Aorta (tissue), 5 donors: ENCODE results near the gene CYP2C9. TPM values are rescaled to one million over a fixed set of nuclear protein-coding genes. Genes with fewer than 3 reads are reported as not detected.
"Not testable (repeated sequence)": the region's sequence is repeated elsewhere in the genome, so short reads cannot be mapped to it uniquely, and the experiment has no call there.

ENCODE experiments used
- ATAC-seq: fragments of 200-7000 bp; cut with Tn5 transposase; one replicate; pipeline ENCODE4 v1.9.1; 2022; ENCODE audit warnings: moderate library complexity; ENCODE audit not compliant: low FRiP score
- DNase-seq, 2 donors: peaks; one replicate each; pipeline ENCODE4 v3.0.0-alpha.2; 2020
- H3K27ac ChIP-seq, 2 donors: one replicate each; pipeline ENCODE4 v1.5.1; 2013; ENCODE audit warnings: low read length in 2 of 2, mild to moderate bottlenecking in 2 of 2, moderate library complexity in 2 of 2, control low read depth in 1 of 2, inconsistent platforms in 1 of 2, low read depth in 1 of 2
- H3K27me3 ChIP-seq, 2 donors: one replicate each; pipeline ENCODE4 v1.6.1; 2013; ENCODE audit warnings: control low read depth in 1 of 2, low read length in 1 of 2, mild to moderate bottlenecking in 1 of 2, moderate library complexity in 1 of 2; ENCODE audit not compliant: insufficient read depth in 2 of 2, control insufficient read depth in 1 of 2
- H3K36me3 ChIP-seq, 2 donors: one replicate each; pipeline ENCODE4 v1.6.1; 2013; ENCODE audit warnings: control low read depth in 1 of 2, low read length in 1 of 2, mild to moderate bottlenecking in 1 of 2; ENCODE audit not compliant: insufficient read depth in 2 of 2, control insufficient read depth in 1 of 2
- H3K4me1 ChIP-seq, 2 donors: one replicate each; pipeline ENCODE4 v1.6.1; 2013; ENCODE audit warnings: low read length in 2 of 2, control low read depth in 1 of 2, mild to moderate bottlenecking in 1 of 2, moderate library complexity in 1 of 2; ENCODE audit not compliant: insufficient read depth in 2 of 2, control insufficient read depth in 1 of 2
- H3K4me3 ChIP-seq, 2 donors: one replicate each; pipeline ENCODE4 v1.5.1; 2013; ENCODE audit warnings: low read length in 2 of 2, control low read depth in 1 of 2, mild to moderate bottlenecking in 1 of 2
- H3K9me3 ChIP-seq: one replicate; pipeline ENCODE4 v1.6.1; 2013; ENCODE audit warnings: mild to moderate bottlenecking, low read length; ENCODE audit not compliant: control insufficient read depth
- WGBS, 2 donors: extraction: QIAGEN DNeasy Blood & Tissue Kit; methylation state at CpG; one replicate each; pipeline ENCODE4 v1.1.7; 2013; 5-methylcytosine and 5-hydroxymethylcytosine counted together
- intact Hi-C, 2 donors: fragments of 100-400 bp; cut with DNase I; formaldehyde crosslinking; loops; one replicate each; pipeline versions ENCODE4 v1.14.2 to v1.15.0; 2022
- long read RNA-seq, 2 donors: library from polyadenylated mRNA; unstranded; transcript quantifications; one replicate each; pipeline ENCODE4 v2.0.0, GENCODE V29; 2020 to 2021
- polyA plus RNA-seq, 2 donors: library from polyadenylated mRNA; stranded (reverse); fragments of 200-250 nt; gene quantifications; one replicate each; pipeline ENCODE4 v1.2.3, GENCODE V29; 2013
- total RNA-seq, 2 donors: library from RNA; stranded (reverse); fragmentation: NEBNext Ultra II Directional; extraction: Animal tissue kit (Norgen Biotek cat#: 25700); gene quantifications; one replicate each; pipeline ENCODE4 v1.2.1, GENCODE V29; 2021
- donor health status: healthy with polysubstance abuse.
- donor health status: Bipolar disorder and iron deficiency.
- donor health status: DM: no; HTN: no; CAD: no.
- donor health status: DM: no; HTN: no; CAD: no.
- donor health status: DM: yes; HTN: yes; CAD: no.

CYP2C9 gene
- total RNA-seq (not detected), polyA plus RNA-seq (10 to 100 TPM in 1 of 2 donors, not detected in 1; 10.1 TPM)
- long read RNA-seq, donor 1: 0 reads
- long read RNA-seq, donor 2, partial matches to known transcripts: 0 of 1 reads
- long read RNA-seq, donor 2, other reads (novel, unspliced or antisense): 1 of 1 reads

DNA sequence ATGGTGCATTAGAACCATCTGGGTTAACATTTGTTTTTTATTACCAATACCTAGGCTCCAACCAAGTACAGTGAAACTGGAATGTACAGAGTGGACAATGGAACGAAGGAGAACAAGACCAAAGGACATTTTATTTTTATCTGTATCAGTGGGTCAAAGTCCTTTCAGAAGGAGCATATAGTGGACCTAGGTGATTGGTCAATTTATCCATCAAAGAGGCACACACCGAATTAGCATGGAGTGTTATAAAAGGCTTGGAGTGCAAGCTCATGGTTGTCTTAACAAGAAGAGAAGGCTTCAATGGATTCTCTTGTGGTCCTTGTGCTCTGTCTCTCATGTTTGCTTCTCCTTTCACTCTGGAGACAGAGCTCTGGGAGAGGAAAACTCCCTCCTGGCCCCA lies at the start of gene CYP2C9:
TSS of gene CYP2C9 (plus strand) at position 276 of the 400 bp plus-strand sequence. CDS start at position 301, 25 bp downstream.
- H3K4me1 ChIP-seq: no peaks in the 10 kb centered on the region
- ATAC-seq (no peak), DNase-seq (no peak)
- no peak within 1 kb of the TSS for H3K4me3 ChIP-seq
- WGBS, 2 donors: 66 to 72% methylated on average over 2 of the region's 2 CpGs
- H3K27ac ChIP-seq: no peak within 1 kb of the TSS
- no peaks in the 10 kb centered on the region for H3K9me3 ChIP-seq
- H3K36me3 ChIP-seq: no peaks in the 10 kb centered on the region
- H3K27me3 ChIP-seq: no peaks in the 10 kb centered on the region
- intact Hi-C loops: no loop called here

DNA sequence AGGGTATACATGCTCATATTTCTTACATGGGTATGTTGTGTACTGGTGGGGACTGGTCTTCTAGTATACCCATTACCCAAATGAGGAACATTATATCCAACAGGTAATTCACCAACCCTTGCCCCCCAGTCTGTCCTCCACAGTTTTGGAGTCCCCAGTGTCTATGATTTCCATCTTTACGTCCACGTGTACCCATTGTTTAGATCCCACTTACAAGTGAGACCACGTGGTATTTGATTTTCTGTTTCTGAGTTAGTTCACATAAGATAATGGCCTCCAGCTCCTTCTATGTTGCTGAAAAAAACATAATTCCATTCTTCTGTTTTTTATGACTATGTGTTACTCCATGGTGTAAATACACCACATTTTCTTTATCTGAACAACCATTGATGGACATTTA lies 49.3 kb upstream of the CYP2C9 start:
- Histone ChIP-seq H3K4me1 (no peaks in the 10 kb centered on the region), H3K9me3 (peaks cover 2% of the 10 kb centered on the region), H3K36me3 (no peaks in the 10 kb centered on the region), H3K27ac (no peak overlapping the region), H3K27me3 (no peaks in the 10 kb centered on the region), H3K4me3 (no peak overlapping the region)
- DNase-seq (no peak), ATAC-seq (no peak)
- intact Hi-C loops: no loop called here
- 69 to 81% methylated on average over 3 of the region's 3 CpGs for WGBS, 2 donors

DNA sequence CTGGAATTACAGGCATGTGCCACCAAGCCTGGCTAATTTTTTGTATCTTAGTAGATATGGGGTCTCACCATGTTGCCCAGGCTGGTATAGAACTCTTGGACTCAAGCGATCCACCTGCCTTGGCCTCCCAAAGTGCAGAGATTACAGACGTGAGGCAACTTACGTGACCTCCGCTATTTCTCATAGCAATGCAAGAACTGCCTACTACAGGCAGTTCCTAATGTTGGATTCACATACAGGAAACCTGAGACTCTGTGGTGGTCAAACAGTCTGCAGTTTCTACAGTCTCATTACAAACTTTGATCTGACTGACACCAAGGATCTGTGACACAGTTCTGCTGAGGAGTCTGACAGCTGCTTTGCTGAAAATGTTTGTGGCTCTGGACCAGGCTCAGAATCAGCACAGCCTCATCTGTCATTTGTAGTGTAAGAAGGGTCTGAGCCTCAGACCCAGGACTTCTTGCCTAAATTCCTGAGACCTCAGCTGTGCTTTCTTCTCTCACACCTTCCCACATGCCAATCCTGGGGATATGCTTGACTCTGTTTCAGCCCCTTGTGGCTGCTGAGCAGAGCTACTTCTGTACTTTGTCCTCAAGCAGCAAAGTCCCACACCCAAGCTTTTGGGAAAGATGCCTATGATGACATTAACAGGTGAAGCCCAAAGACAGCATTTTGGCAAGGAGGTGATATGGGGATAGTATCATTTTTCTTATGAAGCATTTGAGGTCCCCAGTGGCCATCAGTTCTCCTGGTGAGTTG lies 48.0 kb upstream of the CYP2C9 start:
- WGBS, 2 donors: 81 to 91% methylated on average over 4 of the region's 4 CpGs
- Histone ChIP-seq H3K4me3 (no peak overlapping the region), H3K4me1 (no peaks in the 10 kb centered on the region), H3K36me3 (no peaks in the 10 kb centered on the region), H3K27me3 (no peaks in the 10 kb centered on the region), H3K27ac (no peak overlapping the region), H3K9me3 (peaks cover 2% of the 10 kb centered on the region)
- intact Hi-C loops: no loop called here
- ATAC-seq: no peak
- no peak for DNase-seq

DNA sequence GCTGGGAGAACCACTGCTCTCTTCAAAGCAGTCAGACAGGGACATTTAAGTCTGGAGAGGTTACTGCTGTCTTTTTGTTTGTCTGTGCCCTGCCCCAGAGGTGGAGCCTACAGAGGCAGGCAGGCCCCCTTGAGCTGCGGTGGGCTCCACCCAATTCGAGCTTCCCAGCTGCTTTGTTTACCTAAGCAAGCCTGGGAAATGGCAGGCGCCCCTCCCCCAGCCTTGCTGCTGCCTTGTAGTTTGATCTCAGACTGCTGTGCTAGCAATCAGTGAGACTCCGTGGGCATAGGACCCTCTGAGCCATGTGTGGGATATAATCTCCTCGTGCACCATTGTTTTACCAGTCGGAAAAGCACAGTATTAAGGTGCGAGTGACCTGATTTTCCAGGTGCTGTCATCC lies 40.0 kb upstream of the CYP2C9 start:
- ATAC-seq, H3K27ac ChIP-seq, H3K27me3 ChIP-seq, H3K4me1 ChIP-seq, H3K4me3 ChIP-seq, H3K36me3 ChIP-seq, intact Hi-C loops, DNase-seq, H3K9me3 ChIP-seq: not testable (repeated sequence)
- 70 to 72% methylated on average over 7 of the region's 7 CpGs for WGBS, 2 donors

DNA sequence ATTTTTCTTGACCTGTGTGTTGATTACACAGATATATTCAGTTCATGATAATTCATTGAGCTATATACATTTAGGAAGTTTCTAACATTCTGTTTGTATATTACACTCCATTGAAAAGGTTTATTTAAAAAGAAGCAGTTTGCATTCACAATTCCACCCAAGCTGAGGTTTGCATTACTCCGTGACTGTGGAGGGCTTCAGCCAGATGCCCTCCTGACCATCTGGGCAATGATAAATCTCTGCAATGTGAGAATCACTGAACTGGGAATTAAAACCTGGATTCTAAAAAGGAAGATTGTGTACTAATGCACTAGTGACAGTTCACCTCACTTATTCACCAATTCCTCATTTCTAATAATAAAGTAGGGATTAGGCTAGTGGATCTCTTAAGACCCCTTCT lies 36.4 kb upstream of the CYP2C9 start:
- intact Hi-C loops: no loop called here

DNA sequence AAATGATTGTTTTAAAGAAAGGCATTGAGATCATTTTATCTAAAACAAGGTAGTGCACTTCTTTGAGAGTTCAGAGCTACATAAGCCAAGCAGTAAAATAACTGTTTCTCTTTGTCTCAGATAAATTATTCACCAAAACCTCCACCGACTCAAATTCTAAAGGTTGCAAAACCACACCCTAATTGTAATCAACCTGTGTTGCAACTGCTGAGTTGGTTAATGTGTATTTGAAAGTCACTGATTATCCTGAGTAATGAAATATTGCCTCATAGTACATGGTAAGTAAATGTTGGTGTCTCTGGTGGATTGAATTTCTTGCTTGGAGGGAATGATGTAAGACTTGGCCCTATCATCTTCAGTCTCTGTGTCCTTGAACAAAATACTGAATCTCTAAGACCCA lies 35.9 kb upstream of the CYP2C9 start:
- Histone ChIP-seq H3K36me3 (no peaks in the 10 kb centered on the region), H3K4me3 (no peak overlapping the region), H3K27me3 (no peaks in the 10 kb centered on the region), H3K27ac (no peak overlapping the region), H3K9me3 (peaks cover 1% of the 10 kb centered on the region), H3K4me1 (no peaks in the 10 kb centered on the region)
- intact Hi-C loops: no loop called here
- no peak for ATAC-seq
- no peak for DNase-seq
- 0 to 2% methylated on average over 1 of the region's 1 CpG for WGBS, 2 donors

More for the DNA sequence above, 36.4 kb upstream of the CYP2C9 start:
- Histone ChIP-seq H3K27me3 (no peaks in the 10 kb centered on the region), H3K4me1 (no peaks in the 10 kb centered on the region), H3K36me3 (no peaks in the 10 kb centered on the region), H3K4me3 (no peak overlapping the region), H3K27ac (no peak overlapping the region), H3K9me3 (peaks cover 1% of the 10 kb centered on the region)
- 59 to 78% methylated on average over 1 of the region's 1 CpG for WGBS, 2 donors
- DNase-seq: no peak
- no peak for ATAC-seq

DNA sequence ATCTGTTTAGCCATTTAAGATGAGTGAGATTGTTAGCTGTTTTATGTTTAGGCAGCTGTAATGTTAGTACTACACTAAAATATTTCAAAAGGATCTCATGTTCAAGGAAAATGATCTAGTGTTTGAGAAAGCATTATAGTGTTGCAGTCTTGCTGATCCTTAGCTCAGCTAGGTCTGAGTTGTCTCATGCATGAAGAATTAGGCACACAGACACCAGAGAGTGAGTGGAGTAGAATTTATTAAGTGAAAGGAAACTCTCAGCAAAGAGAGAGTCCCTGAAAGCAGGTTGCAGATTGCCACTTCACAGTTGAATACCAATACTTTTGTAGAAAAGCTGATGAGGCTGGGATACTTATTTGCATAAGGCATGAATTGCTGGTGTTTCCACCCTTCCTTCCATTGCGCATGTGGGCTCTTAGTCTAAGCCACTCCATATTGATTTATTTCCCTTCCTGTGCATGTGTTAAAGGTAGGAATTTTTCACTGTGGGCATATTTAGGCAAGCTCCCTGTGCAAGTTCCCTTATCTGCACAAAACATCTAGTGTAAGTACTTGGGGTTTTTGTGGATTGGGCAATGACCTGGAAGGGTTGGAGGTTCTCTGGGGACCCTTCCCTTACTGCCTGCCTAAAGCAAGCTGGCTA lies 33.8 kb upstream of the CYP2C9 start:
- H3K27ac ChIP-seq, H3K4me1 ChIP-seq, H3K36me3 ChIP-seq, H3K9me3 ChIP-seq, H3K27me3 ChIP-seq, H3K4me3 ChIP-seq, intact Hi-C loops, DNase-seq, ATAC-seq: not testable (repeated sequence)
- 38 to 42% methylated on average over 1 of the region's 1 CpG for WGBS, 2 donors

DNA sequence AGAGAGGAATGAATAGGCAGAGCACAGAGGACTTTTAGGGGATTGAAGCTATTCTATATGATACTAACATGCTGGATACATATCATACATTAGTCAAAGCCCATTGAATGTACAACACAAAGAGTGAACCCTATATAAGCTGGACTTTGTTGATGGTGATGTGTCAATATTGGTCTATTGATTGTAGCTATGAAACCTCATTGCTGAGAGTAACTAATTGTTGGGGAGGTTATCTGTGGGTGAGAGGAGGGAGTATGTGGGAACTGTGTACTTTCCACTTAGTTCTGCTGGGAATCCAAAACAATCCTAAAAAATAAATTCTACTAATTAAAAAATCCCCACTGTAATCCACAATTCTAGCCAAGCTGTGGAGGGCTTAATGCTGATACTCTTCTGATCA lies 22.0 kb upstream of the CYP2C9 start:
- no peak overlapping the region for H3K27ac ChIP-seq
- H3K9me3 ChIP-seq: peaks cover 1% of the 10 kb centered on the region
- no peak overlapping the region for H3K4me3 ChIP-seq
- intact Hi-C loops: no loop called here
- no peaks in the 10 kb centered on the region for H3K27me3 ChIP-seq
- H3K36me3 ChIP-seq: no peaks in the 10 kb centered on the region
- ATAC-seq: no peak
- no peaks in the 10 kb centered on the region for H3K4me1 ChIP-seq
- no peak for DNase-seq

DNA sequence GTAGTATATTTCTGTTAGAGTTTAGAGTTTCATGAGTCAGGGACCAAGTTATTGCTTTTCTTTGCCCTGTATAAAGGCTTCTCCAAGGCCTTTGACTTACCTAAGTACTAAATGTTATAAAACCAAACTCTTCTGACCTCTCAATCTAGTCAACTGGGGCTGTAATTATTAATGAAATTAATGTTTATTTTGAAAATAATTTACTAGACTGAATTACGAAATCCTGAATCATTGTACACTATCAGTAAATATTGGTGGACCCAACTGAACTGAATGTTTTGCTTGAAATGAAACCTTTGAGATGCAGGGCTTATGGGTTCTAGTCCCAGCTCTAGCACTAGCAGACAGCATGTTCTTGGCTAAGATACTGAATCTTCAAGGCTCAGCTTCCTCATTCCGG lies 1.7 kb upstream of the CYP2C9 start:
- H3K27me3 ChIP-seq: no peaks in the 10 kb centered on the region
- no peak overlapping the region for H3K4me3 ChIP-seq
- no peaks in the 10 kb centered on the region for H3K9me3 ChIP-seq
- H3K4me1 ChIP-seq: no peaks in the 10 kb centered on the region
- DNase-seq (no peak), ATAC-seq (no peak)
- intact Hi-C loops: no loop called here
- WGBS, 2 donors: 60% methylated on average over 2 of the region's 2 CpGs
- no peak overlapping the region for H3K27ac ChIP-seq
- no peaks in the 10 kb centered on the region for H3K36me3 ChIP-seq
